ENCODE results near the gene BSG. TPM values are rescaled to one million over a fixed set of nuclear protein-coding genes. Genes with fewer than 3 reads are reported as not detected.

Gene BSG
- total RNA-seq, 1 experiment from 2014 or later: 354 TPM

- H3K4me3 Mint-ChIP-seq (ENCODE audit: low read depth, unreplicated experiment): no peak overlapping the region
- DNase-seq: no peak
- no TSS peak for BruUV-seq (replicated peaks)
- no peaks in the 10 kb centered on the region for H3K9me3 Mint-ChIP-seq (ENCODE audit: low read depth, unreplicated experiment)
- H3K27ac Mint-ChIP-seq (ENCODE audit: unreplicated experiment): no peak overlapping the region
- H3K36me3 Mint-ChIP-seq (ENCODE audit: insufficient read depth, unreplicated experiment): peaks cover 41% of the 10 kb centered on the region
- CTCF ChIA-PET: no interaction called here
- intact Hi-C loops (cut with micrococcal nuclease; ENCODE audit: unreplicated experiment): no loop called here
- H3K4me1 Mint-ChIP-seq (ENCODE audit: low read depth, unreplicated experiment): peaks cover 9% of the 10 kb centered on the region
- TF ChIP-seq CTCF (IDR thresholded peaks at IDR 0.05; ENCODE audit: unreplicated experiment): no peak
- no peaks in the 10 kb centered on the region for H3K27me3 Mint-ChIP-seq (ENCODE audit: unreplicated experiment)
Measured at GRCh38 chr19:536031-536880, 36.1 kb upstream of the BSG start.

GRCh38 chr19:536881-537404 is 35.5 kb upstream of the BSG start:
- H3K4me3 Mint-ChIP-seq (ENCODE audit: low read depth, unreplicated experiment): no peak overlapping the region
- no peak for TF ChIP-seq CTCF (IDR thresholded peaks at IDR 0.05; ENCODE audit: unreplicated experiment)
- BruUV-seq (replicated peaks): no TSS peak
- no peaks in the 10 kb centered on the region for H3K27me3 Mint-ChIP-seq (ENCODE audit: unreplicated experiment)
- no peak overlapping the region for H3K27ac Mint-ChIP-seq (ENCODE audit: unreplicated experiment)
- CTCF ChIA-PET: no interaction called here
- peaks cover 9% of the 10 kb centered on the region for H3K4me1 Mint-ChIP-seq (ENCODE audit: low read depth, unreplicated experiment)
- intact Hi-C loops (cut with micrococcal nuclease; ENCODE audit: unreplicated experiment): no loop called here
- no peaks in the 10 kb centered on the region for H3K9me3 Mint-ChIP-seq (ENCODE audit: low read depth, unreplicated experiment)
- peaks cover 36% of the 10 kb centered on the region for H3K36me3 Mint-ChIP-seq (ENCODE audit: insufficient read depth, unreplicated experiment)
- DNase-seq: no peak

- TF ChIP-seq CTCF (IDR thresholded peaks at IDR 0.05; ENCODE audit: unreplicated experiment): no peak
- CTCF ChIA-PET: interaction anchor here (0.6 to 0.7 kb wide), 3 partner anchors 38 to 123 kb away, joined by 3 to 5 read pairs (median 5); no protein-coding TSS in a partner anchor
- Mint-ChIP-seq H3K36me3 (ENCODE audit: insufficient read depth, unreplicated experiment) (peaks cover 26% of the 10 kb centered on the region), H3K4me1 (ENCODE audit: low read depth, unreplicated experiment) (peaks cover 9% of the 10 kb centered on the region), H3K9me3 (ENCODE audit: low read depth, unreplicated experiment) (no peaks in the 10 kb centered on the region), H3K27me3 (ENCODE audit: unreplicated experiment) (no peaks in the 10 kb centered on the region), H3K27ac (ENCODE audit: unreplicated experiment) (no peak overlapping the region), H3K4me3 (ENCODE audit: low read depth, unreplicated experiment) (no peak overlapping the region)
- no peak for DNase-seq
- intact Hi-C loops (cut with micrococcal nuclease; ENCODE audit: unreplicated experiment): no loop called here
- TSS peak; percentile 36 for BruUV-seq (replicated peaks)
Measured at GRCh38 chr19:538641-539428, 33.6 kb upstream of the BSG start.

GRCh38 chr19:539429-540030 is 32.9 kb upstream of the BSG start:
- H3K36me3 Mint-ChIP-seq (ENCODE audit: insufficient read depth, unreplicated experiment): peaks cover 25% of the 10 kb centered on the region
- intact Hi-C loops (cut with micrococcal nuclease; ENCODE audit: unreplicated experiment): no loop called here
- no peak overlapping the region for H3K4me3 Mint-ChIP-seq (ENCODE audit: low read depth, unreplicated experiment)
- TF ChIP-seq CTCF (IDR thresholded peaks at IDR 0.05; ENCODE audit: unreplicated experiment): no peak
- no peak overlapping the region for H3K27ac Mint-ChIP-seq (ENCODE audit: unreplicated experiment)
- peaks cover 7% of the 10 kb centered on the region for H3K4me1 Mint-ChIP-seq (ENCODE audit: low read depth, unreplicated experiment)
- H3K9me3 Mint-ChIP-seq (ENCODE audit: low read depth, unreplicated experiment): no peaks in the 10 kb centered on the region
- BruUV-seq (replicated peaks): no TSS peak
- CTCF ChIA-PET: interaction anchor here (0.6 to 0.7 kb wide), 3 partner anchors 37 to 122 kb away, joined by 3 to 5 read pairs (median 5); no protein-coding TSS in a partner anchor
- DNase-seq: no peak
- peaks cover 3% of the 10 kb centered on the region for H3K27me3 Mint-ChIP-seq (ENCODE audit: unreplicated experiment)

Data from Calu3 (cell line).